ENCODE results near the gene LRRC47.

LRRC47 gene

GRCh38 chr1:3821004-3821403, 24.7 kb upstream of the LRRC47 start:
- Histone ChIP-seq H3K79me1 (ENCODE audit: low read length) (no peaks in the 10 kb centered on the region), H3K18ac (ENCODE audit: low read length) (no peak overlapping the region), H3K4me2 (ENCODE audit: low read length) (no peak overlapping the region), H3K4ac (ENCODE audit: low read depth, low read length) (no peak overlapping the region), H3K79me2 (ENCODE audit: control insufficient read depth, insufficient read depth, low read length, poor library complexity) (no peaks in the 10 kb centered on the region), H3K36me3 (ENCODE audit: control insufficient read depth in 1 of 2, insufficient read depth in 2 of 2, low read length in 2 of 2) (peaks cover 49 to 61% of the 10 kb centered on the region in 2 experiments), H2BK12ac (ENCODE audit: low read length) (no peak overlapping the region), H2AFZ (ENCODE audit: insufficient read depth, low read length, poor library complexity) (no peak overlapping the region), H3K23ac (ENCODE audit: low read length) (no peak overlapping the region), H2BK120ac (ENCODE audit: insufficient read depth, low read length, poor library complexity) (no peak overlapping the region), H4K91ac (ENCODE audit: low read depth, low read length) (no peak overlapping the region), H3K27me3 (ENCODE audit: insufficient read depth, low read length) (no peaks in the 10 kb centered on the region), H3K9ac (ENCODE audit: low read length) (no peak overlapping the region), H2BK5ac (ENCODE audit: low read depth, low read length, poor library complexity) (no peak overlapping the region), H4K12ac (ENCODE audit: low read depth, low read length) (no peak overlapping the region), H4K8ac (ENCODE audit: low read depth, low read length) (no peak overlapping the region), H3K9me3 (ENCODE audit: insufficient read depth, low read depth, low read length) (no peaks in the 10 kb centered on the region), H3K27ac (ENCODE audit: low read depth, low read length) (no peak overlapping the region), H3K14ac (ENCODE audit: low read length) (no peak overlapping the region), H2AK5ac (ENCODE audit: low read length) (no peak overlapping the region), H3K4me3 (ENCODE audit: low read depth, low read length) (no peak overlapping the region), H3K4me1 (ENCODE audit: control insufficient read depth in 1 of 2, insufficient read depth in 2 of 2, low read length in 2 of 2) (no peaks in the 10 kb centered on the region)
- DNase-seq = no peak
- WGBS (ENCODE audit: extremely low coverage, insufficient coverage, insufficient read length) = no CpG with 5 or more reads among the region's 6 CpGs

DNA sequence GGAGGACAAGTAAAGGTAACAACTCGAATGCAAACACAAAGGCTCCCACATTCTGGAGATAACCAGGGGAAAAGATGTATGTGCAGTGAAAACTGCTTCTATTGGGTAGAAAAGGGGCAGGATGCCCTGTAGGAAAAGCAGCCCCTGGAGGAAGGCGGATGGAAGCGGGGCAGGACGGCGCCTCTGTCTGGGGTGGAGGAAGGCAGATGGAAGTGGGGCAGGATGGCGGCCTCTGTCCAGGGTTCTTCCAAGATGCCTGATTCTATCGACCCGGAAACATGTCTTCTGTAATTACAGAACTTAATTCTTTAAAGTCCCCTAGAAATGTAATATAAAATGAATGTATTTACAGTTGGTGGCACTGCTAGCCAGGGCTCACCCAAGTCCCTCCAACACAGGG, 24.0 kb upstream of the LRRC47 start:
- no peak overlapping the region for H4K8ac ChIP-seq (ENCODE audit: low read depth, low read length)
- no CpG with 5 or more reads among the region's 8 CpGs for WGBS (ENCODE audit: extremely low coverage, insufficient coverage, insufficient read length)
- no peak overlapping the region for H4K12ac ChIP-seq (ENCODE audit: low read depth, low read length)
- H4K91ac ChIP-seq (ENCODE audit: low read depth, low read length) = no peak overlapping the region
- no peak overlapping the region for H3K27ac ChIP-seq (ENCODE audit: low read depth, low read length)
- no peak overlapping the region for H2BK120ac ChIP-seq (ENCODE audit: insufficient read depth, low read length, poor library complexity)
- H3K27me3 ChIP-seq (ENCODE audit: insufficient read depth, low read length) = no peaks in the 10 kb centered on the region
- no peaks in the 10 kb centered on the region for H3K79me2 ChIP-seq (ENCODE audit: control insufficient read depth, insufficient read depth, low read length, poor library complexity)
- H3K4me1 ChIP-seq (ENCODE audit: control insufficient read depth in 1 of 2, insufficient read depth in 2 of 2, low read length in 2 of 2) = no peaks in the 10 kb centered on the region
- no peak overlapping the region for H3K9ac ChIP-seq (ENCODE audit: low read length)
- H3K79me1 ChIP-seq (ENCODE audit: low read length) = no peaks in the 10 kb centered on the region
- no peak overlapping the region for H2AFZ ChIP-seq (ENCODE audit: insufficient read depth, low read length, poor library complexity)
- H2AK5ac ChIP-seq (ENCODE audit: low read length) = no peak overlapping the region
- no peaks in the 10 kb centered on the region for H3K9me3 ChIP-seq (ENCODE audit: insufficient read depth, low read depth, low read length)
- H3K18ac ChIP-seq (ENCODE audit: low read length) = no peak overlapping the region
- no peak overlapping the region for H2BK12ac ChIP-seq (ENCODE audit: low read length)
- peaks cover 47 to 61% of the 10 kb centered on the region in 2 experiments for H3K36me3 ChIP-seq (ENCODE audit: control insufficient read depth in 1 of 2, insufficient read depth in 2 of 2, low read length in 2 of 2)
- no peak overlapping the region for H2BK5ac ChIP-seq (ENCODE audit: low read depth, low read length, poor library complexity)
- no peak overlapping the region for H3K14ac ChIP-seq (ENCODE audit: low read length)
- H3K4me3 ChIP-seq (ENCODE audit: low read depth, low read length) = no peak overlapping the region
- H3K4ac ChIP-seq (ENCODE audit: low read depth, low read length) = no peak overlapping the region
- H3K23ac ChIP-seq (ENCODE audit: low read length) = no peak overlapping the region
- H3K4me2 ChIP-seq (ENCODE audit: low read length) = no peak overlapping the region
- no peak for DNase-seq

GRCh38 chr1:3819771-3820200, 23.5 kb upstream of the LRRC47 start:
- no peak overlapping the region for H3K14ac ChIP-seq (ENCODE audit: low read length)
- H4K91ac ChIP-seq (ENCODE audit: low read depth, low read length) = no peak overlapping the region
- no peak overlapping the region for H2BK5ac ChIP-seq (ENCODE audit: low read depth, low read length, poor library complexity)
- H2AFZ ChIP-seq (ENCODE audit: insufficient read depth, low read length, poor library complexity) = no peak overlapping the region
- H3K4ac ChIP-seq (ENCODE audit: low read depth, low read length) = no peak overlapping the region
- no peak overlapping the region for H2AK5ac ChIP-seq (ENCODE audit: low read length)
- H3K4me1 ChIP-seq (ENCODE audit: control insufficient read depth in 1 of 2, insufficient read depth in 2 of 2, low read length in 2 of 2) = no peaks in the 10 kb centered on the region
- H4K12ac ChIP-seq (ENCODE audit: low read depth, low read length) = no peak overlapping the region
- peaks cover 49 to 62% of the 10 kb centered on the region in 2 experiments for H3K36me3 ChIP-seq (ENCODE audit: control insufficient read depth in 1 of 2, insufficient read depth in 2 of 2, low read length in 2 of 2)
- H3K9ac ChIP-seq (ENCODE audit: low read length) = no peak overlapping the region
- no peaks in the 10 kb centered on the region for H3K79me2 ChIP-seq (ENCODE audit: control insufficient read depth, insufficient read depth, low read length, poor library complexity)
- no peaks in the 10 kb centered on the region for H3K27me3 ChIP-seq (ENCODE audit: insufficient read depth, low read length)
- no peak overlapping the region for H3K18ac ChIP-seq (ENCODE audit: low read length)
- WGBS (ENCODE audit: extremely low coverage, insufficient coverage, insufficient read length) = no CpG with 5 or more reads among the region's 10 CpGs
- no peak overlapping the region for H4K8ac ChIP-seq (ENCODE audit: low read depth, low read length)
- no peak overlapping the region for H3K4me3 ChIP-seq (ENCODE audit: low read depth, low read length)
- H3K4me2 ChIP-seq (ENCODE audit: low read length) = no peak overlapping the region
- no peak overlapping the region for H3K23ac ChIP-seq (ENCODE audit: low read length)
- no peaks in the 10 kb centered on the region for H3K9me3 ChIP-seq (ENCODE audit: insufficient read depth, low read depth, low read length)
- no peak overlapping the region for H2BK120ac ChIP-seq (ENCODE audit: insufficient read depth, low read length, poor library complexity)
- no peak overlapping the region for H3K27ac ChIP-seq (ENCODE audit: low read depth, low read length)
- H3K79me1 ChIP-seq (ENCODE audit: low read length) = no peaks in the 10 kb centered on the region
- DNase-seq = no peak
- H2BK12ac ChIP-seq (ENCODE audit: low read length) = no peak overlapping the region

- H2BK12ac ChIP-seq (ENCODE audit: low read length) = no peak overlapping the region
- H3K14ac ChIP-seq (ENCODE audit: low read length) = no peak overlapping the region
- no peak for DNase-seq
- H3K27ac ChIP-seq (ENCODE audit: low read depth, low read length) = no peak overlapping the region
- no CpG with 5 or more reads among the region's 28 CpGs for WGBS (ENCODE audit: extremely low coverage, insufficient coverage, insufficient read length)
- H2BK5ac ChIP-seq (ENCODE audit: low read depth, low read length, poor library complexity) = no peak overlapping the region
- no peak overlapping the region for H4K12ac ChIP-seq (ENCODE audit: low read depth, low read length)
- no peak overlapping the region for H2AK5ac ChIP-seq (ENCODE audit: low read length)
- H3K4me3 ChIP-seq (ENCODE audit: low read depth, low read length) = no peak overlapping the region
- H3K36me3 ChIP-seq (ENCODE audit: control insufficient read depth in 1 of 2, insufficient read depth in 2 of 2, low read length in 2 of 2) = peaks cover 43 to 54% of the 10 kb centered on the region in 2 experiments
- H3K18ac ChIP-seq (ENCODE audit: low read length) = no peak overlapping the region
- H3K27me3 ChIP-seq (ENCODE audit: insufficient read depth, low read length) = no peaks in the 10 kb centered on the region
- no peak overlapping the region for H3K4me2 ChIP-seq (ENCODE audit: low read length)
- no peak overlapping the region for H2BK120ac ChIP-seq (ENCODE audit: insufficient read depth, low read length, poor library complexity)
- no peak overlapping the region for H2AFZ ChIP-seq (ENCODE audit: insufficient read depth, low read length, poor library complexity)
- no peaks in the 10 kb centered on the region for H3K79me2 ChIP-seq (ENCODE audit: control insufficient read depth, insufficient read depth, low read length, poor library complexity)
- no peaks in the 10 kb centered on the region for H3K4me1 ChIP-seq (ENCODE audit: control insufficient read depth in 1 of 2, insufficient read depth in 2 of 2, low read length in 2 of 2)
- H3K4ac ChIP-seq (ENCODE audit: low read depth, low read length) = no peak overlapping the region
- H4K8ac ChIP-seq (ENCODE audit: low read depth, low read length) = no peak overlapping the region
- no peaks in the 10 kb centered on the region for H3K79me1 ChIP-seq (ENCODE audit: low read length)
- H3K9ac ChIP-seq (ENCODE audit: low read length) = peak overlapping the region; percentile 14
- H3K9me3 ChIP-seq (ENCODE audit: insufficient read depth, low read depth, low read length) = no peaks in the 10 kb centered on the region
- H3K23ac ChIP-seq (ENCODE audit: low read length) = no peak overlapping the region
- H4K91ac ChIP-seq (ENCODE audit: low read depth, low read length) = no peak overlapping the region
These were observed 21.7 kb upstream of the LRRC47 start for GRCh38 chr1:3817821-3818597.

All from trophoblast cell (in vitro differentiated cells and primary cell).